Superior temporal gyrus (tissue), 1 donor: ENCODE results near the gene RAET1G.
"Not testable (repeated sequence)": the region's sequence is repeated elsewhere in the genome, so short reads cannot be mapped to it uniquely, and the experiment has no call there.

Source experiments
- DNase-seq: peaks from one replicate; pipeline ENCODE4 v3.0.0-alpha.2; 2016; ENCODE audit errors: extremely low spot score

Gene RAET1G

GRCh38 chr6:149897015-149897697 is 25.8 kb downstream of the RAET1G start:
- peak; percentile 18 for DNase-seq

GRCh38 chr6:149896491-149896890 is 26.4 kb downstream of the RAET1G start:
- no peak for DNase-seq

GRCh38 chr6:149895833-149896271 is 27.1 kb downstream of the RAET1G start:
- no peak for DNase-seq

GRCh38 chr6:149895048-149895590 is 27.8 kb downstream of the RAET1G start:
- no peak for DNase-seq

GRCh38 chr6:149891864-149892263 is 31.1 kb downstream of the RAET1G start:
- not testable (repeated sequence) for DNase-seq

- no peak for DNase-seq
These were observed 31.7 kb downstream of the RAET1G start for GRCh38 chr6:149891259-149891658.

- DNase-seq: no peak
These were observed 32.3 kb downstream of the RAET1G start for GRCh38 chr6:149890629-149891045.

GRCh38 chr6:149889326-149889725 is 33.6 kb downstream of the RAET1G start:
- DNase-seq: no peak

GRCh38 chr6:149888659-149889058 is 34.3 kb downstream of the RAET1G start:
- DNase-seq: no peak

- no peak for DNase-seq
These were observed 34.8 kb downstream of the RAET1G start for GRCh38 chr6:149888093-149888492.

GRCh38 chr6:149887343-149887742 is 35.6 kb downstream of the RAET1G start:
- no peak for DNase-seq

- DNase-seq: no peak
These were observed 37.0 kb downstream of the RAET1G start for GRCh38 chr6:149885888-149886287.

- DNase-seq: no peak
These were observed 38.3 kb downstream of the RAET1G start for GRCh38 chr6:149884617-149885016.

GRCh38 chr6:149884215-149884614 is 38.7 kb downstream of the RAET1G start:
- no peak for DNase-seq

GRCh38 chr6:149881860-149882259 is 41.1 kb downstream of the RAET1G start:
- DNase-seq: no peak

GRCh38 chr6:149881066-149881766 is 41.7 kb downstream of the RAET1G start:
- DNase-seq: no peak

- DNase-seq: no peak
These were observed 45.3 kb downstream of the RAET1G start for GRCh38 chr6:149877659-149878058.

- DNase-seq: no peak
These were observed 46.5 kb downstream of the RAET1G start for GRCh38 chr6:149876241-149876933.

- no peak for DNase-seq
These were observed 50.7 kb downstream of the RAET1G start for GRCh38 chr6:149872233-149872632.

GRCh38 chr6:149871182-149871581 is 51.7 kb downstream of the RAET1G start:
- DNase-seq: no peak

GRCh38 chr6:149869275-149869892 is 53.5 kb downstream of the RAET1G start:
- no peak for DNase-seq
